Type B pancreatic cell (in vitro differentiated cells): ENCODE data around the gene MOK. TPM values are rescaled to one million over a fixed set of nuclear protein-coding genes. Genes with fewer than 3 reads are reported as not detected.

Experiments
- DNase-seq: peaks from one replicate; pipeline ENCODE4 v3.0.0; 2021; ENCODE audit warnings: mixed read lengths; ENCODE audit not compliant: unreplicated experiment; ENCODE audit errors: extremely low spot score
- H3K27ac Mint-ChIP-seq: 2 replicates; pipeline ENCODE4 v1.8.0; 2021; ENCODE audit warnings: mild to moderate bottlenecking, mixed read lengths
- H3K27me3 Mint-ChIP-seq: 2 replicates; pipeline ENCODE4 v1.8.0; 2021; ENCODE audit warnings: mixed read lengths
- H3K36me3 Mint-ChIP-seq: 2 replicates; pipeline ENCODE4 v1.8.0; 2021; ENCODE audit warnings: mixed read lengths
- H3K4me1 Mint-ChIP-seq: one replicate; pipeline ENCODE4 v1.8.0; 2021; ENCODE audit warnings: mixed read lengths; ENCODE audit not compliant: unreplicated experiment
- H3K4me3 Mint-ChIP-seq: 2 replicates; pipeline ENCODE4 v1.8.0; 2021; ENCODE audit warnings: mild to moderate bottlenecking, mixed read lengths
- H3K9me3 Mint-ChIP-seq: 2 replicates; pipeline ENCODE4 v1.8.0; 2021; ENCODE audit warnings: mixed read lengths
- total RNA-seq: library from RNA; stranded (reverse); gene quantifications from 2 replicates; pipeline ENCODE4 v1.2.1, GENCODE V29; 2021; ENCODE audit warnings: low replicate concordance
- TF ChIP-seq, protein P1 (sequence below): fragments of 200-600 bp; sonication (generic); conservative IDR thresholded peaks from 2 replicates; pipeline ENCODE4 v1.5.0; 2021; ENCODE audit warnings: antibody characterized with exemption, mild to moderate bottlenecking

The MOK gene
- total RNA-seq, 1 donor from 2014 or later = 26.3 TPM

GRCh38 chr14:102264775-102265174 lies 40.2 kb downstream of the MOK start:
- H3K4me3 Mint-ChIP-seq = no peak overlapping the region
- no peaks in the 10 kb centered on the region for H3K36me3 Mint-ChIP-seq
- TF ChIP-seq, protein P1, sequence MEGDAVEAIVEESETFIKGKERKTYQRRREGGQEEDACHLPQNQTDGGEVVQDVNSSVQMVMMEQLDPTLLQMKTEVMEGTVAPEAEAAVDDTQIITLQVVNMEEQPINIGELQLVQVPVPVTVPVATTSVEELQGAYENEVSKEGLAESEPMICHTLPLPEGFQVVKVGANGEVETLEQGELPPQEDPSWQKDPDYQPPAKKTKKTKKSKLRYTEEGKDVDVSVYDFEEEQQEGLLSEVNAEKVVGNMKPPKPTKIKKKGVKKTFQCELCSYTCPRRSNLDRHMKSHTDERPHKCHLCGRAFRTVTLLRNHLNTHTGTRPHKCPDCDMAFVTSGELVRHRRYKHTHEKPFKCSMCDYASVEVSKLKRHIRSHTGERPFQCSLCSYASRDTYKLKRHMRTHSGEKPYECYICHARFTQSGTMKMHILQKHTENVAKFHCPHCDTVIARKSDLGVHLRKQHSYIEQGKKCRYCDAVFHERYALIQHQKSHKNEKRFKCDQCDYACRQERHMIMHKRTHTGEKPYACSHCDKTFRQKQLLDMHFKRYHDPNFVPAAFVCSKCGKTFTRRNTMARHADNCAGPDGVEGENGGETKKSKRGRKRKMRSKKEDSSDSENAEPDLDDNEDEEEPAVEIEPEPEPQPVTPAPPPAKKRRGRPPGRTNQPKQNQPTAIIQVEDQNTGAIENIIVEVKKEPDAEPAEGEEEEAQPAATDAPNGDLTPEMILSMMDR = no peak
- peaks cover 17% of the 10 kb centered on the region for H3K4me1 Mint-ChIP-seq
- no peaks in the 10 kb centered on the region for H3K27me3 Mint-ChIP-seq
- DNase-seq = no peak
- no peaks in the 10 kb centered on the region for H3K9me3 Mint-ChIP-seq
- no peak overlapping the region for H3K27ac Mint-ChIP-seq

- Mint-ChIP-seq H3K4me1 (peaks cover 17% of the 10 kb centered on the region), H3K27me3 (no peaks in the 10 kb centered on the region), H3K4me3 (no peak overlapping the region), H3K36me3 (no peaks in the 10 kb centered on the region), H3K27ac (no peak overlapping the region), H3K9me3 (no peaks in the 10 kb centered on the region)
- TF ChIP-seq, protein P1 = no peak
- DNase-seq = no peak
Measured at GRCh38 chr14:102264355-102264754, 40.6 kb downstream of the MOK start.

- Mint-ChIP-seq H3K4me3 (peak overlapping the region; percentile 50), H3K9me3 (no peaks in the 10 kb centered on the region), H3K36me3 (peaks cover 7% of the 10 kb centered on the region), H3K27me3 (no peaks in the 10 kb centered on the region), H3K27ac (peak overlapping the region; percentile 82), H3K4me1 (peaks cover 17% of the 10 kb centered on the region)
- TF ChIP-seq, protein P1 = no peak
- peak; percentile 73 for DNase-seq
Measured at GRCh38 chr14:102262929-102263462, 42.0 kb downstream of the MOK start.

DNA sequence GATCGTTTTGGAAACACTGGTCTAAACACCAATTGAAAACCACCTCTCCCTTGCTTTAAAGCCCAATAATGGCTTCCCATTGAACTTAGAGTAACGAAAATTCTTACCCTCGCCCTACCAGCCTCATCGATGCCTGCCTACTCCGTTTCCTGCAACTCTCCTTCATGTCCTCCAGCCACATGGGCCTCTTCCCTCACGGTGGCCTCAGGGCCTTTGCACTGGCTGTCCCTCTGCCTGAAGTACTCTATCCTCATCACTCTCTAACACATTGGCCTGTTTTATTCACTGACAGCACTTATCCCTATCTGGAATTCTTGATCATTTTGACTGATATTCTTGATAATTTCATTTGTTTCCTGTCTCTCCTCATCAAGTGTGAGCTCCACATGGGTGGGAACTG lies 46.8 kb downstream of the MOK start:
- TF ChIP-seq, protein P1 = no peak
- DNase-seq = no peak
- Mint-ChIP-seq H3K4me1 (peaks cover 9% of the 10 kb centered on the region), H3K9me3 (no peaks in the 10 kb centered on the region), H3K27ac (no peak overlapping the region), H3K27me3 (no peaks in the 10 kb centered on the region), H3K4me3 (no peak overlapping the region), H3K36me3 (peaks cover 12% of the 10 kb centered on the region)

DNA sequence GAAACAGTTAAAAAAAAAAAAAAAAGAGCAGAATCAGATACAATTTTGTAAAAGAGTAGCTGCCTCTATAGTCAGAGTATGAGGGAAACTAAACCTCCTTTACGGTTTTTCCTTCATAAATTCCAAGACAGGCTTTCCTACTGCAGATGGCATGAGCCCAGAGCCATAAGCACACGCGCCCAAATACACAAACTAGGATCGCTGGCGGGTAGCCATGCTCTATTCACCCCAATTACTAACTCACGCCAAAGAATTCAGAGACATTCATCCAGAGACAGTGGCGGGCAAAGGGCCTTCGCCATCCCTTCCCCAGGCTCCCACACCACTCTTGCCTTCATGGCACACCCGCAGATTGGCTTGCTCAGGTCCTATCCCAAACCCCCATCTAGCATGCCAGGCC lies 48.2 kb downstream of the MOK start:
- H3K9me3 Mint-ChIP-seq = no peaks in the 10 kb centered on the region

More for the DNA sequence above, 48.2 kb downstream of the MOK start:
- no peak overlapping the region for H3K4me3 Mint-ChIP-seq
- TF ChIP-seq, protein P1 = no peak
- no peaks in the 10 kb centered on the region for H3K4me1 Mint-ChIP-seq
- no peak for DNase-seq
- no peak overlapping the region for H3K27ac Mint-ChIP-seq
- peaks cover 12% of the 10 kb centered on the region for H3K36me3 Mint-ChIP-seq
- H3K27me3 Mint-ChIP-seq = no peaks in the 10 kb centered on the region
